GM23248 (cell line): Measurements from ENCODE around the gene PARS2. TPM values are rescaled to one million over a fixed set of nuclear protein-coding genes. Genes with fewer than 3 reads are reported as not detected.

Experiments
- DNase-seq: peaks from one replicate; pipeline ENCODE4 v3.0.0-alpha.2; 2015
- H2AFZ ChIP-seq: fragments of 200-600 bp; sonication (generic); 2 replicates; pipeline ENCODE4 v1.6.1; 2016; ENCODE audit warnings: antibody characterized with exemption
- H3F3A ChIP-seq: fragments of 200-600 bp; sonication (generic); 2 replicates; pipeline ENCODE4 v1.6.1; 2016; ENCODE audit warnings: mild to moderate bottlenecking, antibody characterized with exemption, mixed run types; ENCODE audit not compliant: insufficient read depth
- H3K27ac ChIP-seq: fragments of 200-600 bp; sonication (generic); 2 replicates; pipeline ENCODE4 v1.5.1; 2016; ENCODE audit warnings: mild to moderate bottlenecking
- H3K27me3 ChIP-seq: fragments of 200-600 bp; sonication (generic); replicated peaks from 2 replicates; pipeline ENCODE4 v1.6.1; 2016; ENCODE audit warnings: mild to moderate bottlenecking; ENCODE audit not compliant: insufficient read depth
- H3K36me3 ChIP-seq: fragments of 200-600 bp; sonication (generic); 2 replicates; pipeline ENCODE4 v1.6.1; 2016; ENCODE audit warnings: low read depth, mild to moderate bottlenecking
- H3K4me1 ChIP-seq: fragments of 200-600 bp; sonication (generic); 2 replicates; pipeline ENCODE4 v1.6.1; 2016; ENCODE audit warnings: mild to moderate bottlenecking; ENCODE audit not compliant: insufficient read depth
- H3K4me2 ChIP-seq: fragments of 200-600 bp; sonication (generic); one replicate; pipeline ENCODE4 v1.6.1; 2016; ENCODE audit warnings: mild to moderate bottlenecking; ENCODE audit not compliant: unreplicated experiment
- H3K4me3 ChIP-seq: fragments of 200-600 bp; sonication (generic); 2 replicates; pipeline ENCODE4 v1.5.1; 2016; ENCODE audit warnings: mild to moderate bottlenecking
- H3K79me2 ChIP-seq: fragments of 200-600 bp; sonication (generic); 2 replicates; pipeline ENCODE4 v1.6.1; 2016; ENCODE audit warnings: mild to moderate bottlenecking; ENCODE audit not compliant: insufficient read depth
- H3K9ac ChIP-seq: fragments of 200-600 bp; sonication (generic); 2 replicates; pipeline ENCODE4 v1.6.1; 2016; ENCODE audit warnings: mild to moderate bottlenecking
- H3K9me2 ChIP-seq: fragments of 200-600 bp; sonication (generic); 2 replicates; pipeline ENCODE4 v1.6.1; 2016; ENCODE audit warnings: mixed run types, mild to moderate bottlenecking, moderate library complexity; ENCODE audit not compliant: insufficient read depth
- H3K9me3 ChIP-seq: fragments of 200-600 bp; sonication (generic); one replicate; pipeline ENCODE4 v1.6.1; 2017; ENCODE audit warnings: low read depth
- H4K20me1 ChIP-seq: fragments of 200-600 bp; sonication (generic); 2 replicates; pipeline ENCODE4 v1.6.0; 2016; ENCODE audit not compliant: insufficient read depth
- EZH2 ChIP-seq: fragments of 200-600 bp; sonication (generic); IDR thresholded peaks from 2 replicates; pipeline ENCODE4 v1.6.1; 2018; ENCODE audit warnings: antibody characterized with exemption, mild to moderate bottlenecking; ENCODE audit not compliant: insufficient read depth, poor library complexity, severe bottlenecking
- EZH2phosphoT487 ChIP-seq: fragments of 200-600 bp; sonication (generic); IDR thresholded peaks from 2 replicates; pipeline ENCODE4 v1.6.1; 2018; ENCODE audit warnings: antibody characterized with exemption, moderate library complexity, mild to moderate bottlenecking, low read depth; ENCODE audit not compliant: insufficient read depth
- WGBS, 2 experiments: methylation state at CpG; one replicate each; pipeline ENCODE4 v1.1.6; 2015 to 2017; ENCODE audit warnings: low lambda C conversion rate in 2 of 2, low coverage in 1 of 2; ENCODE audit errors: missing lambda C conversion rate in 2 of 2; 5-methylcytosine and 5-hydroxymethylcytosine counted together
- in situ Hi-C: fragments of 300-500 bp; cut with MboI; formaldehyde crosslinking; loops from 2 replicates; pipeline ENCODE4 v1.15.0; 2020
- polyA plus RNA-seq: library from polyadenylated mRNA; unstranded; fragments of >200 nt; fragmentation: Nextera tagmentation; extraction: Ambion mirVana; gene quantifications from 2 replicates; pipeline ENCODE4 v1.2.1, GENCODE V29; 2016
- total RNA-seq: library from RNA; depleted of rRNA; stranded (reverse); fragments of >200 nt; shearing (Covaris generic); gene quantifications from 2 replicates; pipeline ENCODE4 v1.2.3, GENCODE V29; 2014

PARS2 gene
- total and polyA plus RNA-seq, 2 experiments from 2014 or later: 4.1 to 5.0 TPM

DNA sequence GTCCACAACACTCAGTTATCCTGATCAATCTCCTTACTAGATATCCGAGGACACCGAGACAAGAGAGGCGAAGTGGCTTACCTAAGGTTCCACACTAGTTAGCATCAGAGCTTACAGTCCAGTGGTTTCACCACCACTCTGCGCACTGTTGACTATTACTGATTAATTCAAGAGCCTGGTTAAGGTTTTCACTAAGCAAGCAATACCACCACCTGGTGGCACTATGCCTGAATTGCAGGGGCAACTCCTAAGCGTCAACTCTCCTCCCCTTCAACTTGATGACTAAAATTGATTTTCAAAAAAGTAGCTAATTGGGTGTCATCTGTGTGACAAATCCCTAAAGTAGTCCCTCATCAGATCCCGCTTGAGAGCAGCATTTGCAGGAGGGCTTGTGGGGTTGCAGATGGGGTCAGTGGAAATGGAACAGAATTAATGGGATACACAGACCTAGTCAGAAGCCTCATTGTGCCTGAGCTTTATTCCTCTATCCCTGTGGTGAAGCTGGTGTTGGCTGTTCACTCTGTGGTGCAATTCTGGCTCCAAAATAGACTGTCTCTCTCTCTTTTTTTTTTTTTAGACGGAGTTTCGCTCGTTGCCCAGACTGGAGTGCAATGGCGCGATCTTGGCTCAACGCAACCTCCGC, 27.7 kb upstream of the PARS2 start:
- H3K27me3 ChIP-seq: peaks cover 5% of the 10 kb centered on the region
- H4K20me1 ChIP-seq: no peaks in the 10 kb centered on the region
- no peaks in the 10 kb centered on the region for H3K9me2 ChIP-seq
- H3K4me1 ChIP-seq: no peaks in the 10 kb centered on the region
- no peaks in the 10 kb centered on the region for H3F3A ChIP-seq
- no peak overlapping the region for H3K4me2 ChIP-seq
- H3K9ac ChIP-seq: no peak overlapping the region
- 82 to 86% methylated on average over 13 of the region's 13 CpGs for WGBS, 2 experiments
- H3K9me3 ChIP-seq: no peaks in the 10 kb centered on the region
- no peaks in the 10 kb centered on the region for H3K79me2 ChIP-seq
- no peak overlapping the region for H3K27ac ChIP-seq
- no peak for DNase-seq
- H3K36me3 ChIP-seq: no peaks in the 10 kb centered on the region
- TF ChIP-seq EZH2phosphoT487: no peak
- no peak overlapping the region for H3K4me3 ChIP-seq
- in situ Hi-C loops: no loop called here
- no peak overlapping the region for H2AFZ ChIP-seq

GRCh38 chr1:54788459-54788858, 24.1 kb upstream of the PARS2 start:
- H2AFZ ChIP-seq: no peak overlapping the region
- H3K9me3 ChIP-seq: no peaks in the 10 kb centered on the region
- H3K9ac ChIP-seq: no peak overlapping the region
- H3K4me2 ChIP-seq: no peak overlapping the region
- no peak overlapping the region for H3K4me3 ChIP-seq
- no peak overlapping the region for H3K27ac ChIP-seq
- no peaks in the 10 kb centered on the region for H3K79me2 ChIP-seq
- 1 to 5% methylated on average over 5 of the region's 5 CpGs for WGBS, 2 experiments
- H3K9me2 ChIP-seq: no peaks in the 10 kb centered on the region
- H3K4me1 ChIP-seq: no peaks in the 10 kb centered on the region
- no peak for DNase-seq
- H3K36me3 ChIP-seq: no peaks in the 10 kb centered on the region
- TF ChIP-seq EZH2: no peak
- no peak for TF ChIP-seq EZH2phosphoT487
- no peaks in the 10 kb centered on the region for H4K20me1 ChIP-seq
- peaks cover 9% of the 10 kb centered on the region for H3K27me3 ChIP-seq
- H3F3A ChIP-seq: no peaks in the 10 kb centered on the region
- in situ Hi-C loops: no loop called here

DNA sequence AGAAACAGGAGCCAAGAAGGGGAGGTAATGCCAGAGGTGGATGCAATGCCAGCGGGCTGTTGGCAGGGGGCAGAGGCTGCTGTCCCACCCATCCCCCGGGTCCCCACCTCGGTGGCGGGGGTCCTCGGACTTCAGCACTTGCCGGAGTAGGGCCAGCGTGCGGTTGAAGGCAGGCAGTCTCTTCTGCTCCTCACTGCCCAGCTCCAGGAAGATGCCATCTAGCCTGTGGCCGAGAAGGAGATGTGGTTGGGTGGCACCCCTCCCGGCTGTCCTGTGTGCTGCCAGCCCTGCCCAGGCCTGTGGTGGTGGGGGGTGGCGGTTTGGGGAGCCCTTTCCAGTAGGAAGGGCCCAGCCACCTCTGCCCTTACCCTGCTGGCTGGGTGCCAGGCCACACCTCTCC, 23.3 kb upstream of the PARS2 start:
- Histone ChIP-seq H3K27me3 (peaks cover 15% of the 10 kb centered on the region), H3K36me3 (no peaks in the 10 kb centered on the region), H3K9me3 (no peaks in the 10 kb centered on the region), H3K9me2 (no peaks in the 10 kb centered on the region), H3K9ac (no peak overlapping the region), H3K4me2 (no peak overlapping the region), H3K79me2 (no peaks in the 10 kb centered on the region), H3K27ac (no peak overlapping the region), H3K4me1 (no peaks in the 10 kb centered on the region), H3K4me3 (no peak overlapping the region), H2AFZ (no peak overlapping the region), H4K20me1 (no peaks in the 10 kb centered on the region), H3F3A (no peaks in the 10 kb centered on the region)
- TF ChIP-seq EZH2phosphoT487 (no peak), EZH2 (no peak)
- 55 to 60% methylated on average over 8 to 11 of the region's 11 CpGs for WGBS, 2 experiments
- in situ Hi-C loops: no loop called here
- no peak for DNase-seq

GRCh38 chr1:54786778-54787177, 22.5 kb upstream of the PARS2 start:
- H4K20me1 ChIP-seq: no peaks in the 10 kb centered on the region
- WGBS, 2 experiments: 72 to 74% methylated on average over 8 of the region's 8 CpGs

GRCh38 chr1:54784066-54784465, 19.7 kb upstream of the PARS2 start:
- TF ChIP-seq EZH2phosphoT487 (no peak), EZH2 (no peak)

More at GRCh38 chr1:54786778-54787177, 22.5 kb upstream of the PARS2 start:
- peaks cover 23% of the 10 kb centered on the region for H3K27me3 ChIP-seq
- no peaks in the 10 kb centered on the region for H3K9me3 ChIP-seq
- H3F3A ChIP-seq: no peaks in the 10 kb centered on the region
- H2AFZ ChIP-seq: no peak overlapping the region
- no peak for DNase-seq
- H3K4me1 ChIP-seq: no peaks in the 10 kb centered on the region
- no peak overlapping the region for H3K9ac ChIP-seq
- H3K4me2 ChIP-seq: no peak overlapping the region
- no peaks in the 10 kb centered on the region for H3K79me2 ChIP-seq
- H3K27ac ChIP-seq: no peak overlapping the region
- H3K36me3 ChIP-seq: no peaks in the 10 kb centered on the region
- in situ Hi-C loops: no loop called here
- no peaks in the 10 kb centered on the region for H3K9me2 ChIP-seq
- TF ChIP-seq EZH2 (no peak), EZH2phosphoT487 (no peak)
- H3K4me3 ChIP-seq: no peak overlapping the region

More at GRCh38 chr1:54784066-54784465, 19.7 kb upstream of the PARS2 start:
- H3K9me2 ChIP-seq: no peaks in the 10 kb centered on the region
- H3K4me3 ChIP-seq: no peak overlapping the region
- no peak overlapping the region for H3K4me2 ChIP-seq
- in situ Hi-C loops: no loop called here
- H3K79me2 ChIP-seq: no peaks in the 10 kb centered on the region
- H3K9ac ChIP-seq: no peak overlapping the region
- H3K27ac ChIP-seq: no peak overlapping the region
- H3K36me3 ChIP-seq: no peaks in the 10 kb centered on the region
- H3K9me3 ChIP-seq: no peaks in the 10 kb centered on the region
- no peaks in the 10 kb centered on the region for H3F3A ChIP-seq
- no peaks in the 10 kb centered on the region for H4K20me1 ChIP-seq
- peaks cover 29% of the 10 kb centered on the region for H3K27me3 ChIP-seq
- no peak for DNase-seq
- no peak overlapping the region for H2AFZ ChIP-seq
- no peaks in the 10 kb centered on the region for H3K4me1 ChIP-seq
- WGBS, 2 experiments: 24 to 27% methylated on average over 2 of the region's 2 CpGs
